HG02588 (cell line): ENCODE measurements around the gene KRTAP24-1.

Experiments used
- ATAC-seq: cut with Tn5 transposase; IDR thresholded peaks from one replicate; pipeline ENCODE4 v1.9.1; 2021; ENCODE audit warnings: mild to moderate bottlenecking, moderate library complexity; ENCODE audit not compliant: unreplicated experiment

The KRTAP24-1 gene

GRCh38 chr21:30234643-30235042, 48.1 kb downstream of the KRTAP24-1 start:
- ATAC-seq = no peak

GRCh38 chr21:30234050-30234449, 48.7 kb downstream of the KRTAP24-1 start:
- ATAC-seq = no peak

GRCh38 chr21:30233228-30234020, 49.3 kb downstream of the KRTAP24-1 start:
- ATAC-seq = no peak

- no peak for ATAC-seq
Measured at GRCh38 chr21:30232011-30232410, 50.7 kb downstream of the KRTAP24-1 start.
